ENCODE measurements around the gene MKS1.
A peak's percentile ranks its signal among the peaks of the same experiment; 100 is the strongest.

The MKS1 gene

GRCh38 chr17:58244963-58245362, 25.9 kb upstream of the MKS1 start:
- DNase-seq: no peak

GRCh38 chr17:58242171-58242784, 23.2 kb upstream of the MKS1 start:
- peak; percentile 49 to 59 for DNase-seq

- no peak for DNase-seq
Observed at GRCh38 chr17:58239987-58240386, 20.9 kb upstream of the MKS1 start.

GRCh38 chr17:58238147-58238634, 19.1 kb upstream of the MKS1 start, which contains the start of gene LPO:
Gene LPO, plus strand, starts transcription at chr17:58238584. Its CDS starts 4,396 bp downstream, at chr17:58242980.
- no peak for DNase-seq

- no peak for DNase-seq
Observed at GRCh38 chr17:58236394-58236793, 17.3 kb upstream of the MKS1 start.

GRCh38 chr17:58235821-58236220, 16.8 kb upstream of the MKS1 start:
- DNase-seq: no peak

GRCh38 chr17:58234512-58234911, 15.5 kb upstream of the MKS1 start:
- DNase-seq: no peak

GRCh38 chr17:58233543-58233942, 14.5 kb upstream of the MKS1 start:
- DNase-seq: no peak

GRCh38 chr17:58232707-58233156, 13.7 kb upstream of the MKS1 start:
- DNase-seq: peak; percentile 41 to 64

- DNase-seq: no peak
Observed at GRCh38 chr17:58231641-58232040, 12.6 kb upstream of the MKS1 start.

- no peak for DNase-seq
Observed at GRCh38 chr17:58229881-58230280, 10.8 kb upstream of the MKS1 start.

GRCh38 chr17:58229384-58229783, 10.3 kb upstream of the MKS1 start:
- DNase-seq: no peak

GRCh38 chr17:58228679-58229078, 9.6 kb upstream of the MKS1 start:
- DNase-seq: no peak

- DNase-seq: no peak
Observed at GRCh38 chr17:58227733-58228132, 8.7 kb upstream of the MKS1 start.

GRCh38 chr17:58224315-58224714, 5.3 kb upstream of the MKS1 start:
- DNase-seq: no peak

- no peak for DNase-seq
Observed at GRCh38 chr17:58219789-58220183, 731 bp upstream of the MKS1 start.

GRCh38 chr17:58217766-58218165, 1.3 kb downstream of the MKS1 start:
- DNase-seq: no peak

- DNase-seq: no peak
Observed at GRCh38 chr17:58215685-58216084, 3.4 kb downstream of the MKS1 start.

GRCh38 chr17:58210922-58211321, 8.1 kb downstream of the MKS1 start:
- DNase-seq: no peak

- no peak for DNase-seq
Observed at GRCh38 chr17:58208344-58208743, 10.7 kb downstream of the MKS1 start.

- DNase-seq: no peak
Observed at GRCh38 chr17:58207451-58207850, 11.6 kb downstream of the MKS1 start.

GRCh38 chr17:58205936-58206335, 13.1 kb downstream of the MKS1 start:
- no peak for DNase-seq

- no peak for DNase-seq
Observed at GRCh38 chr17:58204796-58205195, 14.3 kb downstream of the MKS1 start.

- DNase-seq: no peak
Observed at GRCh38 chr17:58202859-58203258, 16.2 kb downstream of the MKS1 start.

- DNase-seq: peak; percentile 75 to 77
Observed at GRCh38 chr17:58200024-58200633, 18.9 kb downstream of the MKS1 start.
